ENCODE results near the gene NANP. TPM values are rescaled to one million over a fixed set of nuclear protein-coding genes. Genes with fewer than 3 reads are reported as not detected.

NANP gene
- total RNA-seq, 4 donors from 2014 or later, result 4.7 to 8.5 (median 6.9) TPM

GRCh38 chr20:25563876-25564275 lies 59.9 kb downstream of the NANP start:
- 96 to 98% methylated on average over 6 of the region's 6 CpGs for WGBS, 2 donors
- Histone ChIP-seq H3K27ac (no peak overlapping the region), H3K36me3 (no peaks in the 10 kb centered on the region), H3K4me3 (replicated peaks in 1 of 3) (no peak overlapping the region), H3K4me1 (peaks cover 0 to 4% of the 10 kb centered on the region in 2 donors), H3K27me3 (no peaks in the 10 kb centered on the region), H3K9me3 (no peaks in the 10 kb centered on the region)
- intact Hi-C loops (cut with DNase I), result no loop called here
- TF ChIP-seq CTCF (IDR thresholded peaks at IDR 0.05), result no peak
- TF ChIP-seq POLR2A (IDR thresholded peaks at IDR 0.05), result no peak
- no peak for DNase-seq

- H3K4me1 ChIP-seq, result peaks cover 0 to 4% of the 10 kb centered on the region in 2 donors
- intact Hi-C loops (cut with DNase I), result no loop called here
- DNase-seq, result no peak
- no peaks in the 10 kb centered on the region for H3K36me3 ChIP-seq
- no peaks in the 10 kb centered on the region for H3K9me3 ChIP-seq
- no peaks in the 10 kb centered on the region for H3K27me3 ChIP-seq
- TF ChIP-seq CTCF (IDR thresholded peaks at IDR 0.05) (no peak), POLR2A (IDR thresholded peaks at IDR 0.05) (no peak)
- no peak overlapping the region for H3K4me3 ChIP-seq (replicated peaks in 1 of 3)
- H3K27ac ChIP-seq, result no peak overlapping the region
Measured at GRCh38 chr20:25563362-25563761, 60.5 kb downstream of the NANP start.

Small RNA genes within 50 kb of the gene (small RNA-seq; reads per million reads assigned to genes)
- gene RN7SL594P (not detected), gene RNU6ATAC17P (not detected)

Other genes with a start within 250 kb of the NANP start
- 100 to 1,000 TPM; 103 to 212 (median 179) TPM for gene ABHD12, start 233.2 kb downstream of the NANP start, total RNA-seq
- 1 to 10 TPM in 1 of 4 donors, under 1 TPM in 2, not detected in 1; 0.44 to 1.5 (median 0.89) TPM for gene GINS1, start 216.3 kb downstream of the NANP start, total RNA-seq
- gene NINL, start 38.5 kb downstream of the NANP start, total RNA-seq, result 10 to 100 TPM; 18.3 to 37.8 (median 23.5) TPM
- 10 to 100 TPM; 17.3 to 21.2 (median 18.7) TPM for gene ZNF337, start 72.8 kb upstream of the NANP start, total RNA-seq

Measured in thyroid gland (tissue), 4 donors.